Kidney epithelial cell (primary cell): ENCODE data around the gene IL27RA. TPM values are rescaled to one million over a fixed set of nuclear protein-coding genes. Genes with fewer than 3 reads are reported as not detected.
A peak's percentile ranks its signal among the peaks of the same experiment; 100 is the strongest.

ENCODE experiments used
- DNase-seq: peaks from one replicate; pipeline ENCODE4 v3.0.0-alpha.2; 2010; ENCODE audit warnings: low read depth
- H3K27me3 ChIP-seq: 2 replicates; pipeline ENCODE4 v1.6.0; 2011; ENCODE audit warnings: low read length; ENCODE audit not compliant: control insufficient read depth, insufficient read depth
- H3K36me3 ChIP-seq: 2 replicates; pipeline ENCODE4 v1.5.1; 2011; ENCODE audit warnings: low read length; ENCODE audit not compliant: control insufficient read depth, insufficient read depth
- H3K4me3 ChIP-seq: 2 replicates; pipeline ENCODE4 v1.5.1; 2011; ENCODE audit warnings: low read depth, mild to moderate bottlenecking, control low read depth, low read length
- total RNA-seq: library from RNA; depleted of rRNA; stranded (reverse); fragments of >200 nt; gene quantifications from 2 replicates; pipeline ENCODE4 v1.2.3, GENCODE V29; 2015
- TF ChIP-seq, protein P1 (sequence below): IDR thresholded peaks from 2 replicates; pipeline ENCODE4 v1.5.1; 2011; ENCODE audit warnings: mild to moderate bottlenecking, moderate library complexity, low read length, control low read depth, inconsistent platforms; ENCODE audit not compliant: insufficient read depth, poor library complexity, severe bottlenecking

The IL27RA gene
- total RNA-seq, 1 donor from 2014 or later, result 4.1 TPM

DNA sequence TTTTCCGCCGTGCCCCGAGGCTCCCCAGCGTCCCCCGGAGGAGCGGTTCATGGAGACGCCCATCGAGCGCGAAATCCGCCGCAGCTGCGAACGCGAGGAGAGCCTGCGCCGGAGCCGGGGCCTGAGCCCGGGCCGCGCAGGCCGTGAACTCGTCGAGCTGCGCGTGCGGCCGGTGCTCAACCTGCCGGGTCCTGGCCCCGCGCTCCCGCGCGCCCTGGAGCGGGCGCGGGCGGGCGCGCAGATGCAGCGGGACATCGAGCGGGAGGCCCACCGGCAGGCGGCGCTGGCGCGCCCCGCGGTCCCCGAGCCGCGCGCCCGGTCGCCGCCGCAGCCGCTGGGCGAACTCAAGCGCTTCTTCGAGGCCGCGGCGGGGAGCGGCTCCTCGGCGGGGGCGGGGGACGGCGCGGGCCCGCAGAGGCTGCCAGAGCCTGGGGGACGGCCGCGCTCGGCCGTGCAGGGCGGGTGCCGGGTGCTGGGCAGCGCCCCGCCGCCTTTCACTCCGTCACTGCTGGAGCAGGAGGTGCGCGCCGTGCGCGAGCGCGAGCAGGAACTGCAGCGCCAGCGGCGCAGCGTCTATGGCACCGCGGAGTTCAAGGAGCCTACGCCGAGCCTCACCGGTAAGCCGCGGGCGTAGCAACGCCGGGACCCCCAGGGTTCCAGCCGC, 41.8 kb downstream of the IL27RA start:
- Histone ChIP-seq H3K36me3 (no peaks in the 10 kb centered on the region), H3K27me3 (no peaks in the 10 kb centered on the region), H3K4me3 (peak overlapping the region; percentile 78)
- no peak for DNase-seq
- TF ChIP-seq, protein P1, sequence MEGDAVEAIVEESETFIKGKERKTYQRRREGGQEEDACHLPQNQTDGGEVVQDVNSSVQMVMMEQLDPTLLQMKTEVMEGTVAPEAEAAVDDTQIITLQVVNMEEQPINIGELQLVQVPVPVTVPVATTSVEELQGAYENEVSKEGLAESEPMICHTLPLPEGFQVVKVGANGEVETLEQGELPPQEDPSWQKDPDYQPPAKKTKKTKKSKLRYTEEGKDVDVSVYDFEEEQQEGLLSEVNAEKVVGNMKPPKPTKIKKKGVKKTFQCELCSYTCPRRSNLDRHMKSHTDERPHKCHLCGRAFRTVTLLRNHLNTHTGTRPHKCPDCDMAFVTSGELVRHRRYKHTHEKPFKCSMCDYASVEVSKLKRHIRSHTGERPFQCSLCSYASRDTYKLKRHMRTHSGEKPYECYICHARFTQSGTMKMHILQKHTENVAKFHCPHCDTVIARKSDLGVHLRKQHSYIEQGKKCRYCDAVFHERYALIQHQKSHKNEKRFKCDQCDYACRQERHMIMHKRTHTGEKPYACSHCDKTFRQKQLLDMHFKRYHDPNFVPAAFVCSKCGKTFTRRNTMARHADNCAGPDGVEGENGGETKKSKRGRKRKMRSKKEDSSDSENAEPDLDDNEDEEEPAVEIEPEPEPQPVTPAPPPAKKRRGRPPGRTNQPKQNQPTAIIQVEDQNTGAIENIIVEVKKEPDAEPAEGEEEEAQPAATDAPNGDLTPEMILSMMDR, result no peak

DNA sequence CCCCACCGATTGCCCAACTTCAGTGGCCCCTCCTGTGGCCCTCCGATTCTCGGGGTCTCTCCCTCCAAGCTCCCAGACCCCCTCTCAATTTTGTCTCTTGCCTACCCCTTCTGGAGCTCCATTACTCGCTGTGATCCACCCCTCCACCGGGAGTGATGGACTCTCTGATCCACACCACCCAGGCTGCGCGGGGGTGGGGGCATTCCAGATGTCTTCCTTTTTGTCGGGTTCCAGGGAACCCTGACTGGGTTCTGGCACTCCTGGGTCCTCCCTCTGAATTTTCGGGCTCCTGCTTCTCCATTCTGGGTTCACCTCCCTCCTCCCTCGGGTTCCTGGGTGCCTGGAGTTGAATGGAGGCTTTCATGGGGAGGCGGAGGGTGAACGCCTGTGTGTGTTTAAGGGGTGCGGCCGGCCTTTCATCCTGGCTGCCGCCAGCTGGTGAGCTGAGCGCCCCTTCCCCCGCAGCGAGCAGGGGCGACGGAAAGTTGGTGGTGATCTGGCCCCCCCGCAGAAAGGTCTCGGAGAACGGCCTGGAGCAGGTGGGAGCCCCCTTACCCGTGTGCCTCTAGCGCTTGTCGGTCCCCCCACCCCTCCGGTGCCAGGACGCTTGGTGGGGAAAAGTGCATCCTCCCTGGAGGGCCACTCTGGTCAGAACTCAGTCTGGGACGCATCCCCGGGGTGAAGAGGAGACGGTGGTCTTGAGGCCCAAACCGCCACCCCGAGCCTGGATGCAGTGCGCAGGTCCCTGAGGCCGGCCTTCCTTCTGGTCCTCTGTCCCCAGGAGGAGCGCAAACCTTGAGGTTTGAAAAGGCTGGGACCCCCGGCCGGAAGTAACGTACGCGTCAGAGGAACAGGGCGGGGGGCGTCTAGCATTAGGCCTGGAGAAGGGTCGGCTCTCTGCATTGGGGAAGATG, 42.6 kb downstream of the IL27RA start:
- Histone ChIP-seq H3K27me3 (no peaks in the 10 kb centered on the region), H3K4me3 (peak overlapping the region; percentile 78), H3K36me3 (no peaks in the 10 kb centered on the region)
- no peak for DNase-seq
- TF ChIP-seq, protein P1, result no peak

DNA sequence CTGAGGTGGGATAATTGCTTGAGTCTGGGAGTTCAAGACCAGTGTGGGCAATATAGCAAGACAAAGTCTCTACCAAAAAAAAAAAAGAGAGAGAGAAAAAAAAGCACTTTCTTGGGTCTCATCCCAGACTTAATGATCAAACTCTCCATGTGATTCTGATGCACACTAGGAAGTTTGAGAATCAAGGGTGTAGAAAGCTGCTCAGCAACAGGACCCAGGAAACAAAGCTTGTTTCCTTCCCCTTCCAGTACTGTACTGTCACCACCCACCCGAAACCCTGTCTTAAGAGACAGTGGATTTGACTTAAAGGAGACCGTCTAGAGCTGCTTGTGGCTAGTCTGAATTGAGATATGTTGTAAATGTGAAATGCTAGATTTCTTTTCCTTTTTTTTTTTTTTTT, 46.8 kb downstream of the IL27RA start:
- DNase-seq, result no peak
- Histone ChIP-seq H3K36me3 (no peaks in the 10 kb centered on the region), H3K27me3 (no peaks in the 10 kb centered on the region), H3K4me3 (no peak overlapping the region)
- TF ChIP-seq, protein P1, result no peak

DNA sequence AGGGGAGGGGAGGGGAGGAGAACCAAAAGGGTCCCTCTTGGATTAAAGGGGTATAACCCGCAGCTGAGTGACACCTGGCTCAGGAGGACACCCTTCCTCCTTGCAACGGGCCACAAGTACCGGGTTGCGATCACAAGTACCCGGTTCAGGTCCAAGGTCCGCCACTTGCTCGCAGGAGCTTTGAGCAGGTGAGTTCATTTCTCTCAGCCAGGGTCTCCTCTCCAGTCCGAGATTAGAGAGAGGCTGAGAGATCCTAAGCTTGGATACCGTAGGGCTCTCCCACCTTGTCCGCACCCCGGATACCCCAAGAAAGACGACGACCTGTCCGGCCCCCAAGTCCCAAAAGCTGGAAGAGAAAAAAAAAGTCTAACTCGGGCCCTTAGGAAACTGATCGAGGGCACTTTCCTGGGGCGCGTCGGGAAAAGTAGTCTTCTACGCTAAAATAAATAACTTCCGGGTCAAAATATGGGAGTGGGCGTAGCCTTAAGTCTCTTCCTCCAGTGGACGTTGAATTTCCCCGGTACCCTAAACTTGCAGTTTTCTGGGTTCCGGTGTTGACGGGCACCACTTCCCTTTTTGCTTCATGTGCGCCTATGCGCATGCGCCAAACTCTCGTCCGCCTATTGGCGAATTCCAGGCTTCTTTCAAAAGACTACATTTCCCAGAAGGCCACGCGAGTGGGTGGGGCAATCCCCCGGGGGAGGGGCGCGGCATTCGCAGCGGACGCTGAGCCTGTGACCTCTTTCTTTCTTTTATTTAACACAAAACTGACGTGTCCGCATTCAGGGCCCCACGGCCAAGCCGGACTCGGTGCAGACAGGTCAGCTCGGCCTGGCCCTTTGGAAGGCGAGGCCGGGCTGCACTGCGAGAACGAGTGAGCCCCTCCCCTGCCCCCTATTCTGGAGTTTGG, 49.6 kb downstream of the IL27RA start:
- Histone ChIP-seq H3K27me3 (no peaks in the 10 kb centered on the region), H3K36me3 (no peaks in the 10 kb centered on the region), H3K4me3 (peak overlapping the region; percentile 69)
- TF ChIP-seq, protein P1, result no peak
- peak; percentile 98 for DNase-seq

DNA sequence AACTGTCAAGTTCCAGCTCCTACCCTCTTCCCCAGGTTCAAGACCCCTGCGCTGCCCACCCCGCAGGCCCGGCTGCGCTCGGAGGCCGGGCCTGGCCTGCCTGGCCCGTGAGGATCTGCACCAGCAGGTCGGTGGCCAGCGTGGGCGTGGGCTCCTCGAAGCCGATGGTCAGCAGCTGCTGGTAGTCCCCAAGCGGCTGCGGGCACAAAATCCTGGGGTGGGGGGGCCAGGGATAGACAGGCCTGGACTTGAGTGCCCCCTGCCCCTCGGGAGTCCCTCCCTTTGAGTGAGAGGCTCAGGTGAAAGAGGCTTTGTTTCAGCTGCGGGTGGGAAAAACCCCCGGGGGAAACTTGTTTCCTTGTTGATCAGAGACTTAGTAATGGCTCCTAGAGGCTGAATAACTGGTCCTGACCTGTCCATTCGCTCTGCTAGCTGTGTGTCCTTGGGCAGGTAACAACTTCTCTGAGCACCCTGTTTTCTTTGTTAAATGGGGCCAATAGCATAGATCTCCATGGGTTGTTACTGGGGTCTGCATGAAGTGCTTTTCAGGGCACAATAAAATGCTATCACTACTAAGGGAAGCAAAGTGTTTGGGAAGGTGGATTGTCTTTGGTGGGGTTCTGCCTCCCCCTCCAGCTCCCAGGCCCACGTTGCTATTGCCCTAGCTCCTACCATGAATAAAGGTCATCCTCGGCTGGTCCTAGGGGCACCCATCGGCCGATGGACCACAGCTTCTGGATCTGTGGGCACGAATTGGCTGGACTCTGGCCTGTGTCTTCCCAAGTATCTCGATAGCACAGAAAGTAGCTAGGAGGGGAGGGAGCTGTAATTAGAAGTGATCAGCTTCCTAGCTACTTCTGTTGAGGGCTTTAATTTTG, 50.5 kb downstream of the IL27RA start:
- H3K4me3 ChIP-seq, result peak overlapping the region; percentile 69
- H3K36me3 ChIP-seq, result no peaks in the 10 kb centered on the region
- TF ChIP-seq, protein P1, result no peak
- DNase-seq, result no peak
- H3K27me3 ChIP-seq, result no peaks in the 10 kb centered on the region
